Thyroid gland (tissue), 4 donors: ENCODE data around the gene PSMD9.

Experiments used
- CTCF ChIP-seq, 6 experiments: fragments of 200-600 bp in 3 of 6; fragments of 450-650 bp in 3 of 6; sonication (generic) in 3 of 6; IDR thresholded peaks; one replicate each; pipeline ENCODE4 v1.5.1; 2016 to 2019; ENCODE audit warnings: antibody characterized with exemption in 6 of 6, mild to moderate bottlenecking in 2 of 6, inconsistent platforms in 1 of 6, moderate library complexity in 1 of 6
- POLR2A ChIP-seq, 2 donors: fragments of 450-650 bp; IDR thresholded peaks; one replicate each; pipeline ENCODE4 v1.6.1; 2017; ENCODE audit warnings: antibody characterized with exemption in 2 of 2, mild to moderate bottlenecking in 2 of 2, moderate library complexity in 1 of 2

- no peak for TF ChIP-seq CTCF (IDR thresholded peaks at IDR 0.05)
- no peak for TF ChIP-seq POLR2A (IDR thresholded peaks at IDR 0.05)
Observed at GRCh38 chr12:121899590-121899989, 11.0 kb downstream of the PSMD9 start.
